HEK293T (cell line): ENCODE results near the gene CHD6.

Experiments
- BHLHE40 ChIP-seq: fragments of 450-650 bp; IDR thresholded peaks from 2 replicates; pipeline ENCODE4 v1.6.1; 2016; ENCODE audit warnings: mild to moderate bottlenecking, moderate library complexity, borderline replicate concordance
- ELF4 ChIP-seq: fragments of 450-650 bp; IDR thresholded peaks from 2 replicates; pipeline ENCODE4 v1.6.1; 2017; ENCODE audit warnings: antibody characterized with exemption
- FOXA1 ChIP-seq: fragments of 450-650 bp; IDR thresholded peaks from 2 replicates; pipeline ENCODE4 v1.6.1; 2016; ENCODE audit warnings: mild to moderate bottlenecking
- LEF1 ChIP-seq: fragments of 450-650 bp; IDR thresholded peaks from 2 replicates; pipeline ENCODE4 v1.6.1; 2017; ENCODE audit warnings: mild to moderate bottlenecking, borderline replicate concordance
- SP1 ChIP-seq: fragments of 450-650 bp; IDR thresholded peaks from 2 replicates; pipeline ENCODE4 v1.6.1; 2017
- SUZ12 ChIP-seq: fragments of 450-650 bp; IDR thresholded peaks from 2 replicates; pipeline ENCODE4 v1.6.1; 2016; ENCODE audit warnings: mild to moderate bottlenecking

- TF ChIP-seq LEF1 (no peak), ELF4 (no peak), FOXA1 (no peak), BHLHE40 (no peak), SP1 (no peak), SUZ12 (no peak)
These were observed 263.0 kb downstream of the CHD6 start for GRCh38 chr20:41355192-41355591.
